Erythroblast (primary cell): Measurements from ENCODE around the gene NPIPB2.

Source experiments
- GATA1 ChIP-seq: IDR thresholded peaks from 2 replicates; pipeline ENCODE4 v1.6.1; 2011; ENCODE audit warnings: low read depth, mild to moderate bottlenecking, control low read depth, low read length, moderate library complexity
- POLR2A ChIP-seq: IDR thresholded peaks from 2 replicates; pipeline ENCODE4 v1.6.1; 2011; ENCODE audit warnings: mild to moderate bottlenecking, low read length

GRCh38 chr16:11909653-11910545, 31.9 kb downstream of the NPIPB2 start:
- TF ChIP-seq POLR2A (no peak), GATA1 (no peak)
